Measurements from ENCODE around the gene FBXO41.

DNA sequence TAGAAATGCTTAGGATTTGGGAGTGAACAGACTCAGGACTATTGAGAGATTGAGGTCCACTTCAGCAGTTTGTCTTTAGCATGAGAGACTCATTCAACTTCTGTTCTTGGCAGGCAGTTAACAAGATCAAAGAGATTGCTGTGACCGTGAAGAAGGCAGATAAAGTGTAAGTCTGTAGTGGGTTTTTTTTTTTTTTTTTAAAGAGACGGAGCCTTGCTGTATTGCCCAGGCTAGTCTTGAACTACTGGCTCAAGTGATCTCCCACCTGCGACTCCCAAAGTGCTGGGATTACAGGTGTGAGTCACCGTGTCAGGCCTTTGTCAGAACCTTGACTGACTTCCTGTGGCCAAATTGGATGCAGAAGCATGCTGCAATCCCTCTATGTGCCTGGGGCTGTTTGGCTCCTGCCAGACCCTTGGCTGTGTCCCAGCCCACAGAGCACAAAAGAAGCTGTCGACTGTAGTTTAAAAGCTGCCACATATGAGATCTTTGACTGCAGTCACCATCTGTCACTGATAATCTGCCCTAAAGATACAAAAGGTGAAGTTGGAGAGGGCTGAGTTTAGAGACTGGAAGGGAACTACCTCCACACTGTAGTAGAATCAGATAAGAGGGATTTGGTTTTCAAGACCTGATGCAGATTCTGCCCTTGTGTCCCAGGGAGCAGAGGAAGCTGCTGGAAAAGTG is 40.3 kb downstream of the FBXO41 start:
- TF ChIP-seq YY1 (IDR thresholded peaks at IDR 0.05) = no peak
- TF ChIP-seq, protein P1, sequence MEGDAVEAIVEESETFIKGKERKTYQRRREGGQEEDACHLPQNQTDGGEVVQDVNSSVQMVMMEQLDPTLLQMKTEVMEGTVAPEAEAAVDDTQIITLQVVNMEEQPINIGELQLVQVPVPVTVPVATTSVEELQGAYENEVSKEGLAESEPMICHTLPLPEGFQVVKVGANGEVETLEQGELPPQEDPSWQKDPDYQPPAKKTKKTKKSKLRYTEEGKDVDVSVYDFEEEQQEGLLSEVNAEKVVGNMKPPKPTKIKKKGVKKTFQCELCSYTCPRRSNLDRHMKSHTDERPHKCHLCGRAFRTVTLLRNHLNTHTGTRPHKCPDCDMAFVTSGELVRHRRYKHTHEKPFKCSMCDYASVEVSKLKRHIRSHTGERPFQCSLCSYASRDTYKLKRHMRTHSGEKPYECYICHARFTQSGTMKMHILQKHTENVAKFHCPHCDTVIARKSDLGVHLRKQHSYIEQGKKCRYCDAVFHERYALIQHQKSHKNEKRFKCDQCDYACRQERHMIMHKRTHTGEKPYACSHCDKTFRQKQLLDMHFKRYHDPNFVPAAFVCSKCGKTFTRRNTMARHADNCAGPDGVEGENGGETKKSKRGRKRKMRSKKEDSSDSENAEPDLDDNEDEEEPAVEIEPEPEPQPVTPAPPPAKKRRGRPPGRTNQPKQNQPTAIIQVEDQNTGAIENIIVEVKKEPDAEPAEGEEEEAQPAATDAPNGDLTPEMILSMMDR (IDR thresholded peaks at IDR 0.05; ENCODE audit: low read depth, low read length, missing input control) = no peak
- no peak for TF ChIP-seq RXRA (IDR thresholded peaks at IDR 0.05)
- no peak for TF ChIP-seq FOXA1 (IDR thresholded peaks at IDR 0.05)
- TF ChIP-seq, protein P2, sequence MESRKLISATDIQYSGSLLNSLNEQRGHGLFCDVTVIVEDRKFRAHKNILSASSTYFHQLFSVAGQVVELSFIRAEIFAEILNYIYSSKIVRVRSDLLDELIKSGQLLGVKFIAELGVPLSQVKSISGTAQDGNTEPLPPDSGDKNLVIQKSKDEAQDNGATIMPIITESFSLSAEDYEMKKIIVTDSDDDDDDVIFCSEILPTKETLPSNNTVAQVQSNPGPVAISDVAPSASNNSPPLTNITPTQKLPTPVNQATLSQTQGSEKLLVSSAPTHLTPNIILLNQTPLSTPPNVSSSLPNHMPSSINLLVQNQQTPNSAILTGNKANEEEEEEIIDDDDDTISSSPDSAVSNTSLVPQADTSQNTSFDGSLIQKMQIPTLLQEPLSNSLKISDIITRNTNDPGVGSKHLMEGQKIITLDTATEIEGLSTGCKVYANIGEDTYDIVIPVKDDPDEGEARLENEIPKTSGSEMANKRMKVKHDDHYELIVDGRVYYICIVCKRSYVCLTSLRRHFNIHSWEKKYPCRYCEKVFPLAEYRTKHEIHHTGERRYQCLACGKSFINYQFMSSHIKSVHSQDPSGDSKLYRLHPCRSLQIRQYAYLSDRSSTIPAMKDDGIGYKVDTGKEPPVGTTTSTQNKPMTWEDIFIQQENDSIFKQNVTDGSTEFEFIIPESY (IDR thresholded peaks at IDR 0.05) = no peak

All from liver (tissue), 3 donors.